ENCODE results near the gene NKIRAS2.

DNA sequence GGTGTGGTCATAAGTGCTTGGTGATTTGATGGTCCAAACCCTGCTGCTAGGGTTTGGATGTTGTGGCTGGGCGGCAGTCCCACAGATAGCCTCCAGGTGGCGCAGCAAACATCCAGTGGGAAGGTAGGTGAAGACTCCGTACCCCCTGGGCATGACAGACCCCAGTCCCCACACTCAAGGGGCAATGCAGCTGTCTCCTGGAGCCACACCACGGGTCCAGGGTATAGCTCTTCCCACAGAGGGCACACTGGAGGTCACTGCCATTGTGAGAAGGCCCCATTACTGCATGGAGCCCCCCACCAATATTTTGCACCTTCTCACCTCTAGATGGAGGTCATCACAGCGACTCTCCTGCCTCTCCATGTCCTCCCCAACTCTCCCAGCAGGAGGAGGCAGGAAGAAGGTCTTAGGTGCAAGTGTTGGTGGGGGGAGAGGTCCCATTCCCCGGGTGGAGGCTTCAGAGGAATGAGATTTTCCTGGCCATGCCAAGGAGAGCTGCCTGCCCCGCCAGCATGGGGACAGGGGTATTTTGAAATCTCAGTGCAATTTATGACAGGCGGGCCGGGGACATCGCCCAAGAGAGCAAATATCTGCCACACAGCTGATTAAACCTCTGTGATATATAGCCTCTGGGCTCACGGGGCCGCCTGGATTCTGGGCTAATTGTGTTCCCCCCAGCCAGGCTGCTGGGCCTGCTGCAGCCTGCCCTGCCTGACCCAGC is 47.6 kb downstream of the NKIRAS2 start:
- TF ChIP-seq, protein P1, sequence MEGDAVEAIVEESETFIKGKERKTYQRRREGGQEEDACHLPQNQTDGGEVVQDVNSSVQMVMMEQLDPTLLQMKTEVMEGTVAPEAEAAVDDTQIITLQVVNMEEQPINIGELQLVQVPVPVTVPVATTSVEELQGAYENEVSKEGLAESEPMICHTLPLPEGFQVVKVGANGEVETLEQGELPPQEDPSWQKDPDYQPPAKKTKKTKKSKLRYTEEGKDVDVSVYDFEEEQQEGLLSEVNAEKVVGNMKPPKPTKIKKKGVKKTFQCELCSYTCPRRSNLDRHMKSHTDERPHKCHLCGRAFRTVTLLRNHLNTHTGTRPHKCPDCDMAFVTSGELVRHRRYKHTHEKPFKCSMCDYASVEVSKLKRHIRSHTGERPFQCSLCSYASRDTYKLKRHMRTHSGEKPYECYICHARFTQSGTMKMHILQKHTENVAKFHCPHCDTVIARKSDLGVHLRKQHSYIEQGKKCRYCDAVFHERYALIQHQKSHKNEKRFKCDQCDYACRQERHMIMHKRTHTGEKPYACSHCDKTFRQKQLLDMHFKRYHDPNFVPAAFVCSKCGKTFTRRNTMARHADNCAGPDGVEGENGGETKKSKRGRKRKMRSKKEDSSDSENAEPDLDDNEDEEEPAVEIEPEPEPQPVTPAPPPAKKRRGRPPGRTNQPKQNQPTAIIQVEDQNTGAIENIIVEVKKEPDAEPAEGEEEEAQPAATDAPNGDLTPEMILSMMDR (conservative IDR thresholded peaks at IDR 0.05; ENCODE audit: low read depth, low read length) = peak; percentile 70
- TF ChIP-seq POLR2A (IDR thresholded peaks at IDR 0.05; ENCODE audit: low read depth, low read length) (no peak), MAZ (IDR thresholded peaks at IDR 0.05; ENCODE audit: borderline replicate concordance, low read depth, low read length) (no peak), SMC3 (IDR thresholded peaks at IDR 0.05; ENCODE audit: low read depth, low read length) (peak; percentile 55), RCOR1 (IDR thresholded peaks at IDR 0.05; ENCODE audit: insufficient replicate concordance, low read length) (no peak), CEBPB (IDR thresholded peaks at IDR 0.05; ENCODE audit: low read depth, low read length) (no peak), RAD21 (IDR thresholded peaks at IDR 0.05; ENCODE audit: low read length) (peak; percentile 46), FOS (IDR thresholded peaks at IDR 0.05; ENCODE audit: low read depth, low read length) (no peak), CHD1 (IDR thresholded peaks at IDR 0.05; ENCODE audit: low read depth, low read length) (no peak), MXI1 (IDR thresholded peaks at IDR 0.05; ENCODE audit: borderline replicate concordance, low read depth, low read length) (no peak)
- TF ChIP-seq, protein P2, sequence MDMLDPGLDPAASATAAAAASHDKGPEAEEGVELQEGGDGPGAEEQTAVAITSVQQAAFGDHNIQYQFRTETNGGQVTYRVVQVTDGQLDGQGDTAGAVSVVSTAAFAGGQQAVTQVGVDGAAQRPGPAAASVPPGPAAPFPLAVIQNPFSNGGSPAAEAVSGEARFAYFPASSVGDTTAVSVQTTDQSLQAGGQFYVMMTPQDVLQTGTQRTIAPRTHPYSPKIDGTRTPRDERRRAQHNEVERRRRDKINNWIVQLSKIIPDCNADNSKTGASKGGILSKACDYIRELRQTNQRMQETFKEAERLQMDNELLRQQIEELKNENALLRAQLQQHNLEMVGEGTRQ (IDR thresholded peaks at IDR 0.05; ENCODE audit: low read depth, low read length) = no peak
- TF ChIP-seq, protein P3, sequence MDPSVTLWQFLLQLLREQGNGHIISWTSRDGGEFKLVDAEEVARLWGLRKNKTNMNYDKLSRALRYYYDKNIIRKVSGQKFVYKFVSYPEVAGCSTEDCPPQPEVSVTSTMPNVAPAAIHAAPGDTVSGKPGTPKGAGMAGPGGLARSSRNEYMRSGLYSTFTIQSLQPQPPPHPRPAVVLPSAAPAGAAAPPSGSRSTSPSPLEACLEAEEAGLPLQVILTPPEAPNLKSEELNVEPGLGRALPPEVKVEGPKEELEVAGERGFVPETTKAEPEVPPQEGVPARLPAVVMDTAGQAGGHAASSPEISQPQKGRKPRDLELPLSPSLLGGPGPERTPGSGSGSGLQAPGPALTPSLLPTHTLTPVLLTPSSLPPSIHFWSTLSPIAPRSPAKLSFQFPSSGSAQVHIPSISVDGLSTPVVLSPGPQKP (IDR thresholded peaks at IDR 0.05; ENCODE audit: borderline replicate concordance, low read depth, low read length) = no peak
